Measurements from ENCODE around the gene PEX5L.
"Not testable (repeated sequence)": the region's sequence is repeated elsewhere in the genome, so short reads cannot be mapped to it uniquely, and the experiment has no call there.

PEX5L gene, protein sequence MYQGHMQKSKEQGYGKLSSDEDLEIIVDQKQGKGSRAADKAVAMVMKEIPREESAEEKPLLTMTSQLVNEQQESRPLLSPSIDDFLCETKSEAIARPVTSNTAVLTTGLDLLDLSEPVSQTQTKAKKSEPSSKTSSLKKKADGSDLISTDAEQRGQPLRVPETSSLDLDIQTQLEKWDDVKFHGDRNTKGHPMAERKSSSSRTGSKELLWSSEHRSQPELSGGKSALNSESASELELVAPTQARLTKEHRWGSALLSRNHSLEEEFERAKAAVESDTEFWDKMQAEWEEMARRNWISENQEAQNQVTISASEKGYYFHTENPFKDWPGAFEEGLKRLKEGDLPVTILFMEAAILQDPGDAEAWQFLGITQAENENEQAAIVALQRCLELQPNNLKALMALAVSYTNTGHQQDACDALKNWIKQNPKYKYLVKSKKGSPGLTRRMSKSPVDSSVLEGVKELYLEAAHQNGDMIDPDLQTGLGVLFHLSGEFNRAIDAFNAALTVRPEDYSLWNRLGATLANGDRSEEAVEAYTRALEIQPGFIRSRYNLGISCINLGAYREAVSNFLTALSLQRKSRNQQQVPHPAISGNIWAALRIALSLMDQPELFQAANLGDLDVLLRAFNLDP

DNA sequence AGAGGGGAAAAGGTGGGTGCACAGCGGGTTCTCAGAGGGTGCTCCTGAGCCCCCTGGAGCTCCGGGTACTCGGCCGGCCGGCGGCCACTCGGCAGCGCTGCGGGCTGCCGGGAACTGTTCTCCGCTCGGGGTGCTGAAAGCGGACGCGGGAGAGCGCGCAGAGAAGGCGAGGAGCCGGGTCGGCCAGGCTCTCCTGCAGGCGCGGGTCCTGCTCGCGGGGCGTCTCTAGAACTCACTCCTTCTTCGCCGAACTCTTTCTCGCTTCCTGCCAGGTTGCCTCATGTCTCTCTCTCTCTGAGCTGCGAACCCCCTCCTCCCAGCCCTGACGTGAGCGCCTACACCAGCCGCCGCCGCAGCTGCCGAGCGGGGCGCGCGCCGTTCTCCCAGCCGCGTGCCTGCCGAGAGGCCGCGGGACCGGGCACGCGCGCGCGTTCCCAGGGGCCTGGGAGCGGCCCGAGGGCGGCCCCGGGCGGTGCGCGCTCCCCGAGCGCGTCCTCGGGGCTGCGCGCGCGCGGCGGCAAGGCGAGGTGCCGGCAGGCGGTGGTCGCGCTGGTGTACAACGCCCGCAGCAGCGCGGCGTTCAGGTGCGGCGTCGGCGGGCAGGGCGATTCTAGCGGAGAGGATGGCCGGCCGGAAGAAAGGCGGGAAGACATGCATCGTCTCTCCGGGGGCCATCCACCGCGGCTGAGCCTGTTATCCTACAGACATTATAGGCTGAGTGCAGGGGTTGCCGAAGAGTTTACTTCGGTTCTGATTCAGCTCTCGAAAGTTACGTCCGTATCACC is at the start of gene PEX5L:
TSS of gene PEX5L (minus strand) at position 267 of the 785 bp plus-strand sequence. CDS start 338 bp downstream, outside the sequence.
- peak; percentile 69 for DNase-seq

DNA sequence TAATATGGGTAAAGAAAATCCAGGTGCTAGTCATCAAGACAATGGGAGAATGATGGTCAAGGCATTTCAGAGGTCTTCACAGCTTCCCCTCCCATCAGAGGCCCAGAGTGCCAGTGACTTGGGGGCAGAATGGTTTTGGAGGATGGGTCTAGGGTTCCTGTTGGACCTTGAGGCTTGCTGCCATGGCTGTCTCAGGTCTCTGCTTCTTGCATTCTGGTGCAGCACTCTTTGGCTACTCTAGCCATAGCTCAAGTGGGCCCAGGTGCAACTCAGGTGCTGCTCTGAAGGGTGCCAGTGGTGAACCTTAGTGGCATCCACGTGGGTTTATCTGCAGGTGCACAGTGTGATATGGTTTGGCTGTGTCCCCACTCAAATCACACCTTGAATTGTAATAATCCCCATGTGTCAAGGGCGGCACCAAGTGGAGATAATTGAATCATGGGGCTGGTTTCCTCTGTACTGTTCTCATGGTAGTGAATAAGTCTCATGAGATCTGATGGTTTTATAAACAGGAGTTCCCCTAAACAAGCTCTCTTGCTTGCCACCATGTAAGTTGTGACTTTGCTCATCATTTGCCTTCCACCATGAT is 48.5 kb upstream of the PEX5L start:
- no peak for DNase-seq

DNA sequence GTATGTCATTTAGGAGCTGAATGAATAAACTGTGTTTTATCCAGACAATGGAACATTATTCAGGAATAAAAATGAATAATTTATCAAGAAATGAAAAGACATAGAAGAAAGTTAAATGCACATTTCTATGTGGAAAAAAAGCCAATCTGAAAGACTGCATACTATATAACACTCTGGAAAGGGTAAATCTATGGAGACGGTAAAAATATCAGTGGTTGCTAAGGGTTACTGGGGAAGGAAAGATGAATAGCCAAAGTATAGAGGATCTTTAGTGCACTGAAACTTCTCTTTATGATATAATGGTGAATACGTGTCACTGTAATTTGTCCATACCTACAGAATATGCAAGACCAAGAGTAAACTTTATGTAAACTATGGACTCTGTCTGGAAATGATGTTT is 46.0 kb upstream of the PEX5L start:
- no peak for DNase-seq

DNA sequence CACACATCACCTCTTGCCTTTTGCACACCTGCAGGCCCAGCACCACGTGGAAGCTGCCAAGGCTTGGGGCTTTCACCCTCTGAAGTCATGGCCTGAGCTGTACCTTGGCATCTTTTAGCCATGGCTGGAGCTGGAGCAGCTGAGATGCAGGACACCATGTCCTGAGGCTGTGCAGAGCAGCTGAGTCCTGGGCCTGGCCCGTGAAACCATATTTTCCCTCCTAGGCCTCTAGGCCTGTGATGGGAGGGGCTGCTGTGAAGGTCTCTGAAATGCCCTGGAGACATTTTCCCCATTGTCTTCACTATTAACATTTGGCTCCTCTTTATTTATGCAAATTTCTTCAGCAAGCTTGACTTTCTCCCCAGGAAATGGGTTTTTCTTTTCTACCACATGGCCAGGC is 41.9 kb upstream of the PEX5L start:
- DNase-seq, result no peak

DNA sequence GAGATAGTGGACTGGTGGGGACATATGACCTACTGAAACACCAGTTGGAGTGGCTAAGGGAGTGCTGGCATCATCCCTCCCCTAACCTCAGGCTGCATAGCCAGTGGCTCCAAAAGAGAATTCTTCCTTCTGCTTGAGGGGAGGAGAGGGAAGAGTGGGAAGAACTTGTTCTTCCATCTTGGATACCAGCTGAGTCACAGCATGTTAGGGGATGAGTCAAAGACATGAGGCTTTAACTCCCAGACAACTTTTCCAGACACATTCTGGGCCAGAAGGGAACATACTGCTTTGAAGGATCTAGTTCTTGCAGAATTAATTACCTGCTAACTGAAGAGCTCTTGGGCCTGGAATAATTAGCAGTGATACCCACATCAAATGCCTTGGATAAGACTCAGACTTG is 36.8 kb upstream of the PEX5L start:
- no peak for DNase-seq

DNA sequence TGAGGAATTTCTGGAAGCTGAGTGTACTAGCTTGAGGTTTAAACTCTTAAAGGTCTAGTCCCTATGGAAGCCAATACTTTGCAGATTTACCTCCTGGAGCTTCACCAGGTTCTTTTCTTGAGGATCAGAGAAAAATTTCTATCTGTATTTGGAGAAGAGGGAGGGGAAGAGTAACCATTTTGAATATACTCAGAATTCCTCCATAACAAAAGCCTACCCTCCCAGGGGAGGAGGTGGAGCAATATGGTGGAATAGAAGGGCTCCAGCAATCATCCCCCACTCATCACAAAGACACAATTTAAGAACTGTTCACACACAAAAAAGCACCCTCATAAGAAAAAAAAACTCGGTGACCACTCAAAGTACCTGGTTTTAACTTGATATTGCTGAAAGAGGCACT is 36.0 kb upstream of the PEX5L start:
- DNase-seq, result no peak

DNA sequence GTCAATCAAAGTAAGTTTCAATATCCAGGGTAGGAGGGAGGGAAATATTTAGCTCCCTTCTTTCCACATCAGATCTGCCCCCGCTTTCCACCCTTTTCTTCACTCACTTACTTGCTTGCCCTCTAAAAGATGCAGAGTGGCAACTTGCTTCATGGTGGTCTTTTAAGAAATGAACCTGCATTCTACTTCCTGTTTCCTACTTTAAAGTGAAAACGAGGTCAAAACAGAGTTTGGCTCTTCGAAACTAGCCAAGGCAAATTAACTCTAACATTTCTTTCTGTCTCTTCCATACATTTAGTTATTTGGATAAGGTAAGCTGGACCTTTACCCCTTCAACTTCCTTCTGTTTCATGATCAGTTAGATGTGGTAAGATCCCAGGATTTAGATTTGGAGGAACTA is 34.2 kb upstream of the PEX5L start:
- DNase-seq, result no peak

DNA sequence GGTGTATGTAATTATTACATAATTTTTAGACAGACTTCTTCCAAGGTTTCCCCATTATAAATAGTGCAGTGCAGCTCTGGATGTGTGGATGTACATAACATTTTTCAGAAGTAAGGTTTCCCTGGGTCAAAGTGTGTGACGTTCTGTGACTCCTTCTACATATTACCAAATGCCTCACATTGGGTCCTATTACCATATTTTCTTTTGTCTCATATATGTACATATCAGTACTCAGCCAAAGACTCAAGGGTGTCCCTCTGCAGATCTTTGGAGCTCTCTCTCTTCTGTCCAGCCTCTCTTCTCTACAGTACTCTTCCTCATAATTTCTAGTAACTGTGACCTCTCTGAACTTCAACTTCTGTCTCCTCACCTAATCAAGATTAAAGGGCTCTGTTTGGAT is 31.3 kb upstream of the PEX5L start:
- no peak for DNase-seq

DNA sequence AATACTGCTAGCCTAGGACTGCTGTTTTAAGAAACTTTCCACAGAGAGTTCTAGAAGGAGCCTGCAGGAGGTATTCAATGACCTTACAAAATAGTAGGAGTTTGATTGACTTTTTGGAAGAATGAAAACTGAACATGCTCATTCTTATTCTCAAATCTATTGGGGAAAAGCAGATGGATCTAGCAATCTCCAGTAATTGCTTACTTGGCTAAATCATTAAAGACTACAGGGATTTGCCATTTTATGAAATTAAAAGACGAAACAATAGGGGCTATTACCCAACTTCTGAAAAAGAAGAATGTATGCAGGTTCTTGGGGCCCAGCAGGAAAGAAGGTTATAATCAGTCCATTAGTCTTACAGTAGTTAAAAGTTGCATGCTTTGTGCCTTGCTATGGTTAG is 29.9 kb upstream of the PEX5L start:
- no peak for DNase-seq

DNA sequence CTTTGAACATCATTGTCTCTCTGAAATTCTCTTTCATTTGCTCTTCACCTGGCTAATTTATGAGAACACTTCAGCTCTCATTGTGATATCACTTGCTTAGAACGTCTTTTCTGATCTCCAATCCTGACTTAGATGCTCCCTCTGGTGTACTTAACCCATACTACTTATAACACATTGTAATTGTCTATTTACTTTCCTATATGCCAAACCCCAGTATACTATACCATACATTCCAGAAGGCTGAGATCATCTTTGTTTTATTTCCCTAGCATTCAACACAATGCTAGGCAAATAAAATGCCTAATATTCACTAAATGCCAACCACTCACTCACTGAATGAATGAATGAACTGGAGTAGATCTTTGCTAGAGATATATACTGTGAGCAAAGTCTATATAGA is 27.0 kb upstream of the PEX5L start:
- no peak for DNase-seq

DNA sequence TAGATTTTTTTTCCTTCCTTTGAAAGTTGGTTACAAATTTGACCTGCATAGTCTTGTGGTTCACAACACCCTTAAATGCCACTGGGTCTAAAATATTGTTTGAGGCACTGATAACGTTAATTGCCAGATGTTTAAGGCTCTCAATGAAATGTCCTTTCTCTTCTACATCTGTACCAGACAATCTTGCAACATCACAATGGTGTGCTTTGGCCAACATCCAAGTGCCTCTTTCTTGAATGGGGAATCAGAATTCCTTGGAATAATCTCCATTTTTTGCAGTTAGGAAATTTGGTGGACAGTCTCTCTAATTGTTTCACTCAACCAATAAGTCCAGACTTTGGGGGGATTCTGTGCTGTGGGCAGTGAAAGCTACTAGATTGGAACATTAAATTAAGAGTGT is 26.0 kb upstream of the PEX5L start:
- DNase-seq, result no peak

DNA sequence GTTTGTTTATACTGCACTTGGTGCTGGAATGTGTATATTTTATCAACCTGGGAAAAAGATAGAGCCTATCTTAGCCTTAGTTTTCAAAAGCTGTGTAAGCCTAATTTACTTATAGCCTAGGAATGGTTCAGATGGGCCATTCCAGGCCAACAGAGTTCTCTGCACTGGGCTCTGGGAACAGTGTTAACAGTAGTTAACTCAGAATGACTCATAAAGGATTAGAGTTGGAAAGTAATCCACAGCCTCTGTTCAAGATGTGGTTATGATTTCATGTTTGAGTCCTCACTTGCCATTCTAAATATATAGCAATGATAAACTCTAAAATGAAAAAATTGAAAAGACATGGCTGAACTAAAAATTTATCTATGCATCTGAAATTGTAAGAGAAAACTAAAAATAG is 22.6 kb upstream of the PEX5L start:
- DNase-seq, result no peak

DNA sequence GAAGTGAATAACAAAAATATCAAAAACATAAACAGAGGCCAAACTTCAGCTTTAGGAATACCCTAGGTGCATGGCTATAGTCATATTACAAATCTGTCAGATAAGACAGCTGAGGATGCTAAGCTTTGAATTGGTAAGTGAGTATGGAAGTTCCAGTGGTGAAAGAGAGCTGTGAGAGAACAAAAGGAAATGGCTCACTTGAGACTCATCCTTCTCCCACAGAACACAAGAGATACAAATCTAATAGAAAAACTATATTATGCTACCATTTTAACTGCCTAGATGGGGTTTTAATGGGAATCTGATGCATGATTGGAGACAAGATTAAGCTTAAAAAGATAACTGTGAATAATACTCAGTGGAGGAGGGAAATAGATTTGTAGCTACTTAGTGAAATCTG is 21.5 kb upstream of the PEX5L start:
- DNase-seq, result no peak

DNA sequence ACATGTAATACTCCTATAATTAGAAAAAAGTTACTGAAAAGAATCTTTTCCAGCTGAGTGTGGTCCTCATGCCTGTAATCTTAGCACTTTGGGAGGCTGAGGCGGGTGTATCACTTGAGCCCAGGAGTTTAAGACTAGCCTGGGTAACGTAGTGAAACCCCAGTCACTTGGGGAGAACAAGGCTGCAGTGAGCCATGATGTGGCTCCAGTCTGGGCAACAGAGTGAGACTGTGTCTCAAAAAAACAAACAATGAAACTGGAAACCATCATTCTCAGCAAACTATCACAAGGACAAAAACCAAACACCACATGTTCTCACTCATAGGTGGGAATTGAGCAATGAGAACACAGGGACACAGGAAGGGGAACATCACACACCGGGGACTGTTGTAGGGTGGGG is 18.9 kb upstream of the PEX5L start:
- DNase-seq, result not testable (repeated sequence)

DNA sequence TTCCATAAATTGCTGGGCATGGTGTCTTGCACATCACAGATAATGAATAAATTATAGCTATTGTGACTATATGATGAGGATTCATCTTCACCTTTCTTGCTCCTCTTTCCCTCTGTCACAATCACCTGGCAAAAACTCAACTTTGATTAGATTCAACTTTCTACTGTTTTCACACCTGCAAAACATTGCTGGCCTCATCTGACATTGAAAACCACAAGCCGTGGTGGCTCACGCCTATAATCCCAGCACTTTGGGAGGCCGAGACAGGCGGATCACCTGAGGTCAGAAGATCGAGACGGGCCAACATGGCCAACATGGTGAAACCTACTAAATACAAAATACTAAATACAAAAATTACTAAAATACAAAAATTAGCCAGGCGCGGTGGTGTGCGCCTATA is 12.7 kb upstream of the PEX5L start:
- DNase-seq, result no peak

DNA sequence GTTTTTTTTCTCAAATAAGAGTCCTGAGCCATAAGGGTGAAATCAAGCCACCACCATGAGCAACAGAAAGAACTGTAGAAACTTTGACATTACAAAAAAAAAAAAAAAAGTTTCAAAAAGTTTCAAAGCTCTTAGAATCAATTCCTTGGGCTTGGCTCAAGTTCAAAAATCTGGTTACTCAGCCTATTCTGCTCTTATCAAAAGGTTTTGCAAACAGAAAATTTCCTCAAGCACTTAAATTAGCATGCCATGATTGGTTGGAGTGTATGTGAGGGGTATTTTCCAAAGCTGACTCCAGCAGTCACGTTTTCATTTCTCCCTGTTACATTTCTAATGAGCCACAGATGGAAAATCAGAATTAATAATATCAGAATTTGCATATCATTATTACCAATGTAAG is 12.1 kb upstream of the PEX5L start:
- no peak for DNase-seq

DNA sequence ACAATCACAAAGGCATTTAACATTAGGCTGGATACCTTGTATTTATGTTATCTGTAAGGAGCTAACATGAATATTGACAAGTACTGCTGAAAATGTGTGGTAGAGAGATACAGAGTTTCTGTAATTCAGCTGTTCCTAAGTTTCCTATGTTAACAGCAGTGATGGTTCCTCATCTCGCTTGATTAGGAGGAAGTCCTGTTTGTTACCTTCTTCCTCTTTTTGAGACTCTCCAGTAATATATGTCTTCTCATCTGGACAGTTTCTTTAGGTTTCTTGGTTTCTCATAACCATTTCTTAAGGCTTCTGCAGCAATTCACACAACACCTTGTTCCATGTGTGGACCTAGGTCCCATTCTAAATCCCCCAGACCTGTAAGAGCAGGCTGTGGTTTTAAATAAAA is 11.4 kb upstream of the PEX5L start:
- no peak for DNase-seq

DNA sequence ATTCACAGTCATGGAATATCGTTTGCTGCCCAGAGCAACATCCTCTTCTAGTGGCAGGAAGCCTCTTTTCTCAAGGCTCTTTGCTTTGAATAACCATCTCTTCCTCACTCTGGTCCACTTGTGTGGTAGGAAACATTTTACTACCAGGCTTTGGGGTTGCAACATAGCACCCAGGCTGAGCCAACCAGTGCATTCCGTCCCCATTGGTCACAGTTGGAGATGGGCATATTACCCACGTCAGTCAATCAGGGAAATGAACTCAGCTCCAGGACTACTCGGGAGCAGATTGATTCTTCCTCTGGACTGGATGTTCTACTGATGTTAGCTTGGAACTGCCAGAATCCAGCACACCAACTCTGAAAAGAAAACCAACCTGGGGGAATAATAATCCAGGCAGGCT is 4.2 kb upstream of the PEX5L start:
- peak; percentile 13 for DNase-seq

DNA sequence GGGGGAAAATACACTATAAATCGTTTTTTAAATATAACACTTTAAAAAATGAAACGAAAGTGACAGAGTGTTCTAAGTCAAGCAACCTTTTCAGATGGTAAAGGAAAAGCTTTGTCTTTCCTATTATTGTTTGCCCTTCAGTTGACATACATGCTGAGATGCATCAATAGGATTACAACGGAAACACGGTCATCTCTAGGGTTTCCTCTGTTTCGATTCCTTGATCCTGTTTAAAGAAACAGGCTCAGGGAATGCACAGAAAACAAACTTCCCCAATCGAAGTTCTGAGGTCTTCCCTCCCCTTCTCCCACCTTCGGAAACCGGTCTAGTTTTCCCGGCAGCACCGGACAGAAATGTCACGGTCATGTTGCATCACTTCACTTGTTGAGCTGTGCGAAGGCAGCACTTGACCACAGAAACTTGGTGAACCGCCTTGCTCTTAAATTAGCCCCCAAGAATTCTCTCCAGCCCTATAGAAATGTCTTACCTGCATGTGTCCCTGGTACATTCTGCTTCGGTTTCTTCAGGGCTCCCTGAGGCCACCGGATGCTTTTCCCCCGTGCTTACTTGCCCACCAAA is 556 bp downstream of the PEX5L start:
- DNase-seq, result no peak

DNA sequence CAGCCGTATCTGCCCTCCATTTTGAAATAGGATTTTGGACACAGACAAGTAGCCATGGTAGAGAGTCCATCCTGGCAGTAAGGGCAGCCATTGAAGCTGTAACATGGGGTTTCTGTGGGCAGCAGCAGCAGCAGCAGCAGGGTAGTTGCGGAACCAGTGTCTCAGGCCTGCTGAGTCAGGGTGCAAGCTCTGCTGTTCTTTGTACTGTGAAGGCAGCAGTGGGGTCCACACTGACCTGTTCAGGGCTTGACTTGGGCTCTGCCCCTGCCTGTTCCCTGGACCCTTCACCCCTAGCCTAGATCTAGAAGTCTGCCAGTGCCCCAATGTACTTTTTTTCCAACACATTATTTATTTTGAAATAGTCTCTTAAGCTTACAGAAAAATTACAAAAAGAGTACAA is 9.7 kb downstream of the PEX5L start:
- no peak for DNase-seq

DNA sequence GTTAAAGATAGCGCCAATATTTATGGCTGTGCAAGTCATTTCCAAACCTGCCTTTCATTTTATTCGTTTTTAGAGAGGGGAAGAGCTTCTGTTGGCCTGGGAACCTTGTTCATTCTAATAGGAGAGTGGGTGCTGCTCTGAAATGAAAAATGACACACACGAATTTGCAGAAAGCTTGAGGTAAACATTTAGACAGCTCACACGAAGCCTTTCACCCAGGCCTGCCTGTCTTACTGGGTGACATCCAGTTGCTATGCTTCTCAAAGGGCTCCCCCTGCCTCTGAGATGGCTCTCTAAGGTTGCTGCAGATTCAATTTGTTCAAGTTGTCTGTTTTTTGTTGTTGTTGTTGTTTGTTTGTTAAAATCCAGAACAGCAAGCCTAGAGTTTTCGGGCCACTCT is 18.2 kb downstream of the PEX5L start:
- no peak for DNase-seq

DNA sequence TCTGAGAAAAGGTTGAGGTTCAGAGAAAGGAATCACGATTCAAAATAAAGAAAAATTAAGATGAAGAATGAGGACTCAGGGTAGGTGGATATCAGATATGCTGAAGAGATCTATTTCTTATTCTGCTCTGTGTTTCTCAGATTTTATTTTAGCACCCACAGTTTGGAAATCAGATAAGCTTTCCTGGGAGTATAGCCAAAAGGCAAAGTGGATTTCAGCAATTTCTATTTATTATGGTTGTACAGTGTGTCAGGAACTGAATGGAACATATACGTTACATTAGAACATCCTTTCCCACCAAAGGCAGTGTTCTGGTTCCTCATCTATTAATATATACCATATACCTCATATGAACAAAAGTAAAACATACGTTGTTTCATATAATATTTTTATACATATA is 18.9 kb downstream of the PEX5L start:
- DNase-seq, result no peak

DNA sequence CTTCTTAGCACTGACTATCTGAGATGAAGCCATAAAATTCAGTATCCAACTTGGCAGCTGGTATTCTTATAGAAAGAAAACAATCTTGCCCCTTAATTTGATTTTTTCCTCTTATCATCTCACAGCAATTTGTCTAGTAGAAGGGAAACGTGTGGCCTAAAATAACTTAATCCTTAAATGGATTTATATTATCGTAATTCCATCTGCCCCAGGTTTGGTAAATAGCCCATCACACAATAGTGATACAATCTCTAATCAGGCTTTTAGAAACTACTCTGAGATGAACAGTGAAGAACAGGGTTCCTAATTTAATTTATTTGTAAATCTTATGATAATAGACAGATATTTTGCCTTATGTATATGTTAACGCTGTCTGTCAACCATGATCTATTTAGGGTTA is 24.8 kb downstream of the PEX5L start:
- DNase-seq, result no peak
